Fibroblast of lung (primary cell): ENCODE results near the gene GNL3L. TPM values are rescaled to one million over a fixed set of nuclear protein-coding genes. Genes with fewer than 3 reads are reported as not detected.

Experiments used
- DNase-seq, 2 donors: peaks; one replicate each; pipeline versions ENCODE4 v3.0.0 to v3.0.0-alpha.2; 2010; ENCODE audit warnings: low read depth in 2 of 2
- H2AFZ ChIP-seq: 2 replicates; pipeline ENCODE4 v1.5.1; 2012; ENCODE audit warnings: low read length, control low read depth, inconsistent platforms
- H3K27ac ChIP-seq: 2 replicates; pipeline ENCODE4 v1.5.1; 2011; ENCODE audit warnings: low read length, control low read depth; ENCODE audit not compliant: insufficient read depth
- H3K27me3 ChIP-seq: 2 replicates; pipeline ENCODE4 v1.5.1; 2011; ENCODE audit warnings: mild to moderate bottlenecking, low read length; ENCODE audit not compliant: control insufficient read depth, insufficient read depth
- H3K36me3 ChIP-seq: 2 replicates; pipeline ENCODE4 v1.5.1; 2011; ENCODE audit warnings: low read length; ENCODE audit not compliant: control insufficient read depth, insufficient read depth
- H3K4me1 ChIP-seq: 2 replicates; pipeline ENCODE4 v1.5.1; 2011; ENCODE audit warnings: low read length; ENCODE audit not compliant: control insufficient read depth, insufficient read depth; ENCODE audit errors: extremely low read depth
- H3K4me2 ChIP-seq: 2 replicates; pipeline ENCODE4 v1.5.1; 2011; ENCODE audit warnings: low read length, control low read depth; ENCODE audit not compliant: insufficient read depth; ENCODE audit errors: extremely low read depth
- H3K4me3 ChIP-seq, 4 experiments: fragments of 200-600 bp in 1 of 4; sonication (generic) in 1 of 4; replicated peaks in 1 of 4; 2 replicates each; pipeline ENCODE4 v1.5.1; 2011 to 2016; ENCODE audit warnings: low read length in 4 of 4, low read depth in 3 of 4, mild to moderate bottlenecking in 3 of 4, control low read depth in 2 of 4, inconsistent platforms in 1 of 4, mixed read lengths in 1 of 4; ENCODE audit not compliant: insufficient read depth in 1 of 4; ENCODE audit errors: control extremely low read depth in 1 of 4
- H3K79me2 ChIP-seq: 2 replicates; pipeline ENCODE4 v1.5.1; 2012; ENCODE audit warnings: mild to moderate bottlenecking, low read length, inconsistent platforms; ENCODE audit not compliant: control insufficient read depth, insufficient read depth
- H3K9ac ChIP-seq: 2 replicates; pipeline ENCODE4 v1.5.1; 2011; ENCODE audit warnings: mild to moderate bottlenecking, low read length, control low read depth; ENCODE audit not compliant: insufficient read depth
- H3K9me3 ChIP-seq: 2 replicates; pipeline ENCODE4 v1.5.1; 2012; ENCODE audit warnings: low read depth, low read length; ENCODE audit not compliant: control insufficient read depth, insufficient read depth
- H4K20me1 ChIP-seq: 2 replicates; pipeline ENCODE4 v1.5.1; 2011; ENCODE audit warnings: low read length; ENCODE audit not compliant: control insufficient read depth, insufficient read depth; ENCODE audit errors: extremely low read depth
- EZH2 ChIP-seq: IDR thresholded peaks from 2 replicates; pipeline ENCODE4 v1.5.1; 2012; ENCODE audit warnings: low read length, control low read depth, mild to moderate bottlenecking; ENCODE audit errors: missing control alignments
- polyA plus RNA-seq, 2 donors: library from polyadenylated mRNA; depleted of rRNA in 1 of 2; stranded (reverse) in 1 of 2; unstranded in 1 of 2; fragments of >200 nt; gene quantifications; 2 replicates each; pipeline ENCODE4 v1.2.1, GENCODE V29; 2011 to 2012; ENCODE audit warnings: missing spikeins in 1 of 2
- total RNA-seq: library from RNA; depleted of rRNA; stranded (reverse); fragments of >200 nt; gene quantifications from 2 replicates; pipeline ENCODE4 v1.2.1, GENCODE V29; 2014
- TF ChIP-seq, protein P1 (sequence below), 2 donors: IDR thresholded peaks in 1 of 2; conservative IDR thresholded peaks in 1 of 2; 1 replicate in 1 of 2; 2 replicates in 1 of 2; pipeline ENCODE4 v1.5.1; 2011 to 2012; ENCODE audit warnings: low read length in 2 of 2, control low read depth in 1 of 2, inconsistent platforms in 1 of 2, low read depth in 1 of 2, mild to moderate bottlenecking in 1 of 2

GNL3L gene
- total and polyA plus RNA-seq, 2 donors (not counting 1 experiment from before 2014, with no cell fraction given): 17.3 to 29.3 TPM

DNA sequence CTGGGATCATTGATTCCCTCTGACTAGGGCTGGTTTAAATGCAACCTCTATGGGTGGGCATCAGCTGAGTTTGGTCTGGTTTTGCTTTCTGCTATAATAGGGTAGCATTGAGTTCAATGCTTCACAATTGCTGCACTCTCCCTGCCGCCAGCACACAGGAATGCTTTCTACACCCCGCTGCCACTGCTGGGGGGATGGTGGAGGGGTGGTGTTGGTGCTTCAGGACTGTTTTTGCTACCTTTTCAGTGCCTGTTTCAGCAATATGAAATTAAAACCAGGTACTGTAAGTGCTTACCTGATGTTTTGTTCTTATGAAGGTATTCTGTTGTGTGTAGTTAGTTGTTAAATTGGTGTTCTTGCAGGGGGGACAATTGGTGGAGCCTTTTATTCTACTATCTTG, 67.7 kb downstream of the GNL3L start:
- H3K9me3 ChIP-seq: no peaks in the 10 kb centered on the region
- H3K27ac ChIP-seq: no peak overlapping the region

DNA sequence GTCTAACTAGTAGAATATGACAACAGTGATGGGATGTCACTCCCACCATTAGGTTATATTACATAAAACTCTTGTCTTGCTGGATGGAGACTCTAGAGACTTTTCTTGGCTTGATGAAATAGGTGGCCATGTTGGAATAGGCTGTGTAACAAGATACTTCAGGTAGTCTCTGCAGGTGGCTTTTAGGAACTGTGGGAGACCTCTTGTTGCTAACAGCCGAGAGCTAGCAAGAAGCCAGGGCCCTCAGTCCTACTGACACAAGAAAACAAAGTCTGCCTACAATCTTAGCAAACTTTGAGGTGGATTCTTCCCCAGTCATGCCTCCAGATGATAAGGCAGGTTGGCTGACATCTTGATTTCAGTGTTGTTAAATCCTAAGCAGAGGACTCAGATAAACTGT, 72.5 kb downstream of the GNL3L start:
- DNase-seq: no peak
- H3K4me1 ChIP-seq: no peaks in the 10 kb centered on the region

More for the DNA sequence above, 67.7 kb downstream of the GNL3L start:
- no peak for DNase-seq
- no peak overlapping the region for H3K4me2 ChIP-seq
- no peak overlapping the region for H3K9ac ChIP-seq
- H2AFZ ChIP-seq: no peak overlapping the region
- H3K36me3 ChIP-seq: no peaks in the 10 kb centered on the region
- H4K20me1 ChIP-seq: no peaks in the 10 kb centered on the region
- H3K79me2 ChIP-seq: no peaks in the 10 kb centered on the region
- TF ChIP-seq, protein P1, sequence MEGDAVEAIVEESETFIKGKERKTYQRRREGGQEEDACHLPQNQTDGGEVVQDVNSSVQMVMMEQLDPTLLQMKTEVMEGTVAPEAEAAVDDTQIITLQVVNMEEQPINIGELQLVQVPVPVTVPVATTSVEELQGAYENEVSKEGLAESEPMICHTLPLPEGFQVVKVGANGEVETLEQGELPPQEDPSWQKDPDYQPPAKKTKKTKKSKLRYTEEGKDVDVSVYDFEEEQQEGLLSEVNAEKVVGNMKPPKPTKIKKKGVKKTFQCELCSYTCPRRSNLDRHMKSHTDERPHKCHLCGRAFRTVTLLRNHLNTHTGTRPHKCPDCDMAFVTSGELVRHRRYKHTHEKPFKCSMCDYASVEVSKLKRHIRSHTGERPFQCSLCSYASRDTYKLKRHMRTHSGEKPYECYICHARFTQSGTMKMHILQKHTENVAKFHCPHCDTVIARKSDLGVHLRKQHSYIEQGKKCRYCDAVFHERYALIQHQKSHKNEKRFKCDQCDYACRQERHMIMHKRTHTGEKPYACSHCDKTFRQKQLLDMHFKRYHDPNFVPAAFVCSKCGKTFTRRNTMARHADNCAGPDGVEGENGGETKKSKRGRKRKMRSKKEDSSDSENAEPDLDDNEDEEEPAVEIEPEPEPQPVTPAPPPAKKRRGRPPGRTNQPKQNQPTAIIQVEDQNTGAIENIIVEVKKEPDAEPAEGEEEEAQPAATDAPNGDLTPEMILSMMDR (conservative IDR thresholded peaks at IDR 0.05 in 1 of 2, IDR thresholded peaks at IDR 0.05 in 1 of 2; ENCODE audit: low read depth in 1 of 2, low read length in 2 of 2): no peak
- no peak for TF ChIP-seq EZH2
- H3K4me1 ChIP-seq: no peaks in the 10 kb centered on the region
- no peak overlapping the region for H3K4me3 ChIP-seq
- H3K27me3 ChIP-seq: no peaks in the 10 kb centered on the region

More for the DNA sequence above, 72.5 kb downstream of the GNL3L start:
- Histone ChIP-seq H3K27me3 (no peaks in the 10 kb centered on the region), H3K4me3 (no peak overlapping the region), H4K20me1 (no peaks in the 10 kb centered on the region), H2AFZ (no peak overlapping the region), H3K36me3 (no peaks in the 10 kb centered on the region), H3K9me3 (no peaks in the 10 kb centered on the region), H3K4me2 (no peak overlapping the region), H3K79me2 (no peaks in the 10 kb centered on the region), H3K27ac (no peak overlapping the region), H3K9ac (no peak overlapping the region)
- TF ChIP-seq, protein P1 (conservative IDR thresholded peaks at IDR 0.05 in 1 of 2, IDR thresholded peaks at IDR 0.05 in 1 of 2; ENCODE audit: low read depth in 1 of 2, low read length in 2 of 2): no peak
- no peak for TF ChIP-seq EZH2

Other genes starting within 250 kb of the GNL3L start
- 0.17 and 0.51 TPM in 2 replicates for gene WNK3, start 172.2 kb upstream of the GNL3L start, total RNA-seq
- gene WNK3, start 172.2 kb upstream of the GNL3L start, polyA plus RNA-seq: 0.14 and 0.24 TPM in 2 replicates
- 11.8 and 15.2 TPM in 2 replicates for gene TSR2, start 89.8 kb upstream of the GNL3L start, total RNA-seq
- gene TSR2, start 89.8 kb upstream of the GNL3L start, polyA plus RNA-seq: 25.8 and 29.9 TPM in 2 replicates
- gene FGD1, start 34.0 kb upstream of the GNL3L start, total RNA-seq: 3.3 and 4.5 TPM in 2 replicates
- 4.3 and 7.5 TPM in 2 replicates for gene FGD1, start 34.0 kb upstream of the GNL3L start, polyA plus RNA-seq